HEK293 (cell line): Measurements from ENCODE around the gene MLN.

Experiments
- CTCF ChIA-PET: fragments of 350-600 bp; formaldehyde crosslinking; extraction: SDS; loops from one replicate; lab custom pipeline; 2021; ENCODE audit warnings: antibody characterized with exemption; lab: Yijun Ruan, JAX
- POLR2A ChIA-PET: fragments of 300-600 bp; formaldehyde crosslinking; extraction: SDS; loops from one replicate; lab custom pipeline; 2020; ENCODE audit warnings: antibody characterized with exemption, inconsistent platforms; lab: Yijun Ruan, JAX
- H3K27ac ChIP-seq: fragments of 200-500 bp; sonication (Bioruptor generic); 2 replicates; pipeline ENCODE4 v1.5.1; 2014; ENCODE audit warnings: low read depth, low read length, control low read depth, inconsistent platforms; ENCODE audit errors: extremely low read depth
- H3K36me3 ChIP-seq, 2 experiments: fragments of 200-500 bp in 1 of 2; sonication (Bioruptor generic) in 1 of 2; 1 replicate in 1 of 2; 2 replicates in 1 of 2; pipeline ENCODE4 v1.5.1; 2014 to 2017; ENCODE audit warnings: inconsistent platforms in 2 of 2, low read length in 2 of 2; ENCODE audit not compliant: control insufficient read depth in 2 of 2, insufficient read depth in 1 of 2
- H3K4me1 ChIP-seq: fragments of 200-500 bp; sonication (Bioruptor generic); 2 replicates; pipeline ENCODE4 v1.5.1; 2014; ENCODE audit warnings: mild to moderate bottlenecking, low read length, inconsistent platforms; ENCODE audit not compliant: control insufficient read depth, insufficient read depth
- H3K4me3 ChIP-seq: 2 replicates; pipeline ENCODE4 v1.5.1; 2011; ENCODE audit warnings: low read depth, mild to moderate bottlenecking, control low read depth, low read length, moderate library complexity
- H3K9me3 ChIP-seq: fragments of 200-500 bp; sonication (Bioruptor generic); 2 replicates; pipeline ENCODE4 v1.5.1; 2014; ENCODE audit warnings: low read depth, low read length, inconsistent platforms; ENCODE audit not compliant: control insufficient read depth, insufficient read depth
- AEBP2 ChIP-seq: fragments of 450-650 bp; formaldehyde crosslinking; IDR thresholded peaks from 2 replicates; pipeline ENCODE4 v1.5.1; 2016; ENCODE audit warnings: missing biosample characterization, missing genetic modification characterization, borderline replicate concordance
- GLI4 ChIP-seq: fragments of 450-650 bp; formaldehyde crosslinking; IDR thresholded peaks from 2 replicates; pipeline ENCODE4 v1.5.1; 2016; ENCODE audit warnings: missing biosample characterization, missing genetic modification characterization
- RBAK ChIP-seq: fragments of 450-650 bp; formaldehyde crosslinking; IDR thresholded peaks from 2 replicates; pipeline ENCODE4 v1.5.1; 2016; ENCODE audit warnings: missing biosample characterization, missing genetic modification characterization
- SP7 ChIP-seq: fragments of 450-650 bp; formaldehyde crosslinking; IDR thresholded peaks from 2 replicates; pipeline ENCODE4 v1.5.1; 2016; ENCODE audit warnings: missing biosample characterization, missing genetic modification characterization
- WT1 ChIP-seq: fragments of 450-650 bp; formaldehyde crosslinking; IDR thresholded peaks from 2 replicates; pipeline ENCODE4 v1.5.1; 2016; ENCODE audit warnings: missing biosample characterization, missing genetic modification characterization
- ZBTB20 ChIP-seq: fragments of 450-650 bp; formaldehyde crosslinking; IDR thresholded peaks from 2 replicates; pipeline ENCODE4 v1.5.1; 2016; ENCODE audit warnings: missing biosample characterization, missing genetic modification characterization
- ZFP3 ChIP-seq: fragments of 450-650 bp; formaldehyde crosslinking; IDR thresholded peaks from 2 replicates; pipeline ENCODE4 v1.5.1; 2016; ENCODE audit warnings: low read depth, missing biosample characterization, missing genetic modification characterization
- ZIC2 ChIP-seq: fragments of 450-650 bp; formaldehyde crosslinking; IDR thresholded peaks from 2 replicates; pipeline ENCODE4 v1.5.1; 2016; ENCODE audit warnings: missing biosample characterization, missing genetic modification characterization
- ZNF391 ChIP-seq: fragments of 450-650 bp; formaldehyde crosslinking; IDR thresholded peaks from 2 replicates; pipeline ENCODE4 v1.5.1; 2016; ENCODE audit warnings: low read depth, missing biosample characterization, missing genetic modification characterization, borderline replicate concordance
- ZNF596 ChIP-seq: fragments of 450-650 bp; IDR thresholded peaks from 2 replicates; pipeline ENCODE4 v1.5.0; 2018; ENCODE audit warnings: missing biosample characterization, mild to moderate bottlenecking, missing genetic modification characterization, moderate library complexity
- ZNF791 ChIP-seq: fragments of 450-650 bp; formaldehyde crosslinking; IDR thresholded peaks from 2 replicates; pipeline ENCODE4 v1.5.1; 2016; ENCODE audit warnings: missing biosample characterization, missing genetic modification characterization
- TF ChIP-seq, protein P1 (sequence below): fragments of 450-650 bp; IDR thresholded peaks from 2 replicates; pipeline ENCODE4 v1.5.1; 2018; ENCODE audit warnings: missing biosample characterization, missing genetic modification characterization
- TF ChIP-seq, protein P2 (sequence below): fragments of 450-650 bp; formaldehyde crosslinking; IDR thresholded peaks from 2 replicates; pipeline ENCODE4 v1.5.1; 2016; ENCODE audit warnings: missing biosample characterization, missing genetic modification characterization

The MLN gene

GRCh38 chr6:33750244-33750991, 53.4 kb downstream of the MLN start:
- Histone ChIP-seq H3K27ac (no peak overlapping the region), H3K36me3 (no peaks in the 10 kb centered on the region), H3K4me3 (no peak overlapping the region), H3K9me3 (no peaks in the 10 kb centered on the region), H3K4me1 (peaks cover 19% of the 10 kb centered on the region)
- POLR2A ChIA-PET, result interaction anchor here (0.7 kb wide), 1 partner anchor 8 kb away, joined by 3 read pairs; no protein-coding TSS in a partner anchor
- TF ChIP-seq ZFP3 (tag by site-specific recombination) (peak; percentile 56; the same call in 1 of the 2 replicates), ZNF596 (no peak), ZBTB20 (no peak), WT1 (tag by site-specific recombination) (no peak), RBAK (tag by site-specific recombination) (no peak)
- CTCF ChIA-PET, result interaction anchor here (0.8 to 1.5 kb wide), 6 partner anchors 11 to 167 kb away, joined by 3 to 6 read pairs (median 3); no protein-coding TSS in a partner anchor

DNA sequence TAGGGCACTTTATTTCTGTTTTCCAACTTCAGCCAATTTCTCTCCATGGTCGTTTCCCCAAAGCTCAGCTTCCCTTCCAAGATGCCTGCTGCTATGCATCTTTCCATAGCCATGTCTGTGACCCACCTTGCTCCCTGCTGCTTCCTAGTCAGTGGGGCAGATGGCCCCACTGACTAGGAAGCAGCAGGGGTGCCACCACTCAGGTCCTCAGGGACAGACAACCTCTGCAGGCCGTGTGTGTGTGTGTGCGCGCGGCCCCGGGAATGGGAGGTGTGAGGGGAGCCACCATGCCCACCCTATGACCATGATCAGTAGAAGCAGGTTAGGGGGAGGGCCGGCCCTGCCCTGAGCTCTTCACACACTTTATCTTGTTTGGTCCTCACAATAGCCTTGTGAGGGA, 54.4 kb downstream of the MLN start:
- Histone ChIP-seq H3K4me1 (peaks cover 20% of the 10 kb centered on the region), H3K36me3 (no peaks in the 10 kb centered on the region), H3K4me3 (no peak overlapping the region), H3K27ac (no peak overlapping the region), H3K9me3 (no peaks in the 10 kb centered on the region)
- CTCF ChIA-PET, result interaction anchor here (0.8 to 6.6 kb wide), 5 partner anchors 12 to 22 kb away, joined by 3 to 149 read pairs (median 3); no protein-coding TSS in a partner anchor
- POLR2A ChIA-PET, result interaction anchor here (0.7 kb wide), 1 partner anchor 9 kb away, joined by 3 read pairs; no protein-coding TSS in a partner anchor
- TF ChIP-seq AEBP2 (tag by site-specific recombination), result no peak
- no peak for TF ChIP-seq ZNF791 (tag by site-specific recombination)
- TF ChIP-seq SP7 (tag by site-specific recombination), result no peak
- TF ChIP-seq, protein P1, sequence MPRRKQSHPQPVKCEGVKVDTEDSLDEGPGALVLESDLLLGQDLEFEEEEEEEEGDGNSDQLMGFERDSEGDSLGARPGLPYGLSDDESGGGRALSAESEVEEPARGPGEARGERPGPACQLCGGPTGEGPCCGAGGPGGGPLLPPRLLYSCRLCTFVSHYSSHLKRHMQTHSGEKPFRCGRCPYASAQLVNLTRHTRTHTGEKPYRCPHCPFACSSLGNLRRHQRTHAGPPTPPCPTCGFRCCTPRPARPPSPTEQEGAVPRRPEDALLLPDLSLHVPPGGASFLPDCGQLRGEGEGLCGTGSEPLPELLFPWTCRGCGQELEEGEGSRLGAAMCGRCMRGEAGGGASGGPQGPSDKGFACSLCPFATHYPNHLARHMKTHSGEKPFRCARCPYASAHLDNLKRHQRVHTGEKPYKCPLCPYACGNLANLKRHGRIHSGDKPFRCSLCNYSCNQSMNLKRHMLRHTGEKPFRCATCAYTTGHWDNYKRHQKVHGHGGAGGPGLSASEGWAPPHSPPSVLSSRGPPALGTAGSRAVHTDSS (tag by site-specific recombination), result no peak
- peak; percentile 88 for TF ChIP-seq ZIC2 (tag by site-specific recombination)
- TF ChIP-seq ZNF391 (tag by site-specific recombination), result no peak
- TF ChIP-seq, protein P2, sequence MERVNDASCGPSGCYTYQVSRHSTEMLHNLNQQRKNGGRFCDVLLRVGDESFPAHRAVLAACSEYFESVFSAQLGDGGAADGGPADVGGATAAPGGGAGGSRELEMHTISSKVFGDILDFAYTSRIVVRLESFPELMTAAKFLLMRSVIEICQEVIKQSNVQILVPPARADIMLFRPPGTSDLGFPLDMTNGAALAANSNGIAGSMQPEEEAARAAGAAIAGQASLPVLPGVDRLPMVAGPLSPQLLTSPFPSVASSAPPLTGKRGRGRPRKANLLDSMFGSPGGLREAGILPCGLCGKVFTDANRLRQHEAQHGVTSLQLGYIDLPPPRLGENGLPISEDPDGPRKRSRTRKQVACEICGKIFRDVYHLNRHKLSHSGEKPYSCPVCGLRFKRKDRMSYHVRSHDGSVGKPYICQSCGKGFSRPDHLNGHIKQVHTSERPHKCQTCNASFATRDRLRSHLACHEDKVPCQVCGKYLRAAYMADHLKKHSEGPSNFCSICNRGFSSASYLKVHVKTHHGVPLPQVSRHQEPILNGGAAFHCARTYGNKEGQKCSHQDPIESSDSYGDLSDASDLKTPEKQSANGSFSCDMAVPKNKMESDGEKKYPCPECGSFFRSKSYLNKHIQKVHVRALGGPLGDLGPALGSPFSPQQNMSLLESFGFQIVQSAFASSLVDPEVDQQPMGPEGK (tag by site-specific recombination), result no peak

- ChIA-PET CTCF (interaction anchor here (6.6 to 6.7 kb wide), 2 partner anchors 10 to 21 kb away, joined by 149 to 193 read pairs; no protein-coding TSS in a partner anchor), POLR2A (interaction anchor here (1.0 kb wide), 1 partner anchor 38 kb away, joined by 3 read pairs; no protein-coding TSS in a partner anchor)
- Histone ChIP-seq H3K4me1 (peaks cover 26% of the 10 kb centered on the region), H3K36me3 (no peaks in the 10 kb centered on the region), H3K4me3 (no peak overlapping the region), H3K9me3 (no peaks in the 10 kb centered on the region), H3K27ac (no peak overlapping the region)
- TF ChIP-seq, protein P2 (tag by site-specific recombination), result 0 out of 2 replicates have a peak, but pooled peaks have one; percentile 8
- TF ChIP-seq GLI4 (tag by site-specific recombination), result no peak
Observed at GRCh38 chr6:33748841-33749240, 55.0 kb downstream of the MLN start.
